Dermis microvascular lymphatic vessel endothelial cell (primary cell): Measurements from ENCODE around the gene ATG4D. TPM values are rescaled to one million over a fixed set of nuclear protein-coding genes. Genes with fewer than 3 reads are reported as not detected.

Experiments used
- DNase-seq, 2 donors: peaks; one replicate each; pipeline versions ENCODE4 v3.0.0 to v3.0.0-alpha.2; 2010; ENCODE audit warnings: low read depth in 2 of 2
- total RNA-seq: library from RNA; depleted of rRNA; stranded (reverse); fragments of >200 nt; gene quantifications from 2 replicates; pipeline ENCODE4 v1.2.1, GENCODE V29; 2014

The ATG4D gene
- total RNA-seq, 1 donor from 2014 or later, result 9.0 TPM

DNA sequence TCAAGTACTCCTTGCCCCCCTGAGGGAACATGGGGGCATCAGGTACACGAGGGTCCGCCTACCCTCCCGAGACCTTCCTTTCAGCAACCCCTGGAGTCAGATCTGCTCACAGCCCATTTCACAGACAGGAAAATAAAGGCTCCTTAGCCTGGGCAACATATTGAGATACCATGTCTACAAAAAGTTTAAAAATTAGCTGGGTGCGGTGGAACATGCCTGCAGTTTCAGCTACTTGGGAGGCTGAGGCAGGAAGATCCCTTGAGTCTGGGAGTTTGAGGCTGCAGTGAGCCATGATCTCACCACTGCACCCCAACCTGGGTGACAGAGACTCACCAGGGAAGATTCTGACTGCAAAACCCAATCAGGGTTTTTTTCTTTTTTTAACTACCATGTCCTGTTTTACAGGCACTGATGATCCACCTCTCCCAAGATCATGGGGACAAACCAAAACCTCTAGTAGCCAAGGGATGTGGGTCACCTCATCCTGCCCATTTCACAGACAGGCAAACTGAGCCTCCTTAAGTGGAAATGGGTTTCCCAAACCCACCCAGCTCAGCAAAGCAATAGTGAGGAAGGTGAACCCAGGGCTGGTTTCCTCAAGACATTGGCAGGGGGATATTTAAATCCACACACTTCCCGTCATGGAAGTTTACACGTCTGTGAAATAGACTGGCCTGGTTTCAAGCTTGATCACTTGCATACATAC, 31.5 kb downstream of the ATG4D start:
- no peak for DNase-seq

DNA sequence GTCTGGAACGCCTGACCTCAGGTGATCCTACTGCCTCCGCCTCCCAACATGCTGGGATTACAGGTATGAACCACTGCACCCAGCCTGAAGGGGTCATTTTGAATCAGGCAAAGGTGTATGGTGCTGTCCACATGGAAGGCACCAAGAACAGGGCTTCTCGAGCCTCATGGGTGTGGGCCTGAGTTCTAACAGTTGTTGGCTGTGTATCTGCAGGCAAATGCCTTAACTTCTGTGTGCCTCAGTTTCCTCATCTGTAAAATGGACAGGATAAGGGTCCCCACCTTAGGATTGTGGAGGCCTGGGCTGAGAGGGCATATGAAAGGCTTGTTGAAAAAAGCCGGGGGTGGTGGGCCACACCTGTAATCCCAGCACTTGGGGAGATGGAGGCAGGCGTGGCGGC, 34.2 kb downstream of the ATG4D start:
- no peak for DNase-seq

DNA sequence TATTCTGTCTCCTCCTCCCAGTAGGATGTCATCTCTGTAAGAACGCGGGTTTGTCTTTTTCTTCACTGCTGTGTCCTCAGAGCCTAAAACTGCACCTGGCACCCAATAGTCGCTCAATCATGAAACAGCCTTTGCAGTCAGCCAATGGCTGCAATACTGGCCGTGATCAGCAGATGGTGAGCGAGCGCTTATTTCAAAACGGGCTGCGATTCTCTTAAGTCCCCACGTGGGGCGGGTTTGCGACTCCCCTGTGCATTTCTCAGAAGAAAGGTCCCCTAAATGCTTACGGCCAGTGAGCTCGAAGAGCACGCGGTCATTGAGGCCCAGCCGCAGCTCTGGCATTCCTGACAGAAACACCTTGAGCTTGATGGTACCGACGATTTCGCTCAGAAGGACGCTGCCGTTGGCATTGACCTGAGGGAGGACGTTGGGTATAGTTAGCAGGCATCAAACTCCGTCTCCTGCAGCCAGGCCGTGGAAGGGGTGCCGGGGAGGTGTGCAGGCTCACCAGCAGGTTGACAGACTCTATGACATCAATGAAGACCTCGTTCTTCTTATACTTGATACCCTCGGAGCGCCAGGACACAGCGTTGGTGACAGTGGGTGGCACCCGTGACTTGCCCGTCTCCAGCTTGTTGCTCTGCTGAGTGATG, 37.4 kb downstream of the ATG4D start:
- peak; percentile 81 to 93 for DNase-seq

- no peak for DNase-seq
Observed at GRCh38 chr19:10582091-10582490, 38.4 kb downstream of the ATG4D start.

DNA sequence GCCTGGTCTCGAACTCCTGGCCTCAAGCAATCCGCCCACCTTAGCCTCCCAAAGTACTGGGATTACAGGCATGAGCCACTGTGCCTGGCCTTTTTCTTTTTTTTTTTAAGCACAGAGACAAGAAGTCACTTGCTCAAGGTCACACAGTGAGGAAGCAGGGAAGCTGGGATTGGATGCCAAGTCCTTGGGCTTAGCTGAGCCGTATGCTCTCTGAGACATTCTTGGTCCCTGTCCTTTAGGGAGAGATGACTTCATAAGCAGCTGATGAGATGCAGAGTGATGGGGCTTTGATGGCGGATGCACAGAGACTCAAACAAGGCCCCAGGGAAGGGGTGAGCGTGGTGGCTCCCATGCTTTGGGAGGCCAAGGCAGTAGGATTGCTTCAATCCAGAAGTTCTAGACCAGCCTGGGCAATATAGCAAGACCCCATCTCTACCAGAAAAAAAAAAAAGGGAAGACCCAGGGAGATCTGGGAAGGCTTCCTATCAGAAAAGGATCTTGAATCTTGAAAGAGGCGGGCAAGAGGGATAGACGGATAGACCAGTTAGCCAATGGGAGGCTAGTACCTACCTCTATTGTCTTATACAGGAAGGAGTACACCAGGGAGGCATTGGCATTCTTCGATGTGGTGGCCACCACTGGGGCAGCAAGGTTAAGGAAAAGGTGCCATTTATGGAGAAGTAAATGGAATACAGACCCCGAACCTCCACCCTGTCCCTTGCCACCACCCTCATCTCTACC, 39.5 kb downstream of the ATG4D start:
- no peak for DNase-seq

- DNase-seq, result no peak
Observed at GRCh38 chr19:10586396-10586795, 42.7 kb downstream of the ATG4D start.

GRCh38 chr19:10587022-10587838, 43.5 kb downstream of the ATG4D start, which contains the start of gene AP1M2:
TSS of gene AP1M2 (minus strand) at chr19:10587312. CDS start at chr19:10587231, 81 bp downstream.
- no peak for DNase-seq

DNA sequence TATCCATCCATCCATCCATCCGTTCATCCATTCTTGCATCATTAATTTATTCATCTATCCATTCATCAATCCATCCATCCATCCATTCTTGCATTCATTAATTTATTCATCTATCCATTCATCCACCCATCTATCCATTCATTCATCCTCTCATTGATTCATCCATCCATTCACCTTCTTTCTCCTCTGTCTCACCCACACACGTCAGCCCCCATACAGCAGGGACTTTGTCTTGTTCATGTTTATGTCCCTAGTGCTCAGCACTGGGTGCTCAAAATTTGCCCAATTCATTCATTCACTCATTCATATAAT, 44.1 kb downstream of the ATG4D start:
- no peak for DNase-seq

DNA sequence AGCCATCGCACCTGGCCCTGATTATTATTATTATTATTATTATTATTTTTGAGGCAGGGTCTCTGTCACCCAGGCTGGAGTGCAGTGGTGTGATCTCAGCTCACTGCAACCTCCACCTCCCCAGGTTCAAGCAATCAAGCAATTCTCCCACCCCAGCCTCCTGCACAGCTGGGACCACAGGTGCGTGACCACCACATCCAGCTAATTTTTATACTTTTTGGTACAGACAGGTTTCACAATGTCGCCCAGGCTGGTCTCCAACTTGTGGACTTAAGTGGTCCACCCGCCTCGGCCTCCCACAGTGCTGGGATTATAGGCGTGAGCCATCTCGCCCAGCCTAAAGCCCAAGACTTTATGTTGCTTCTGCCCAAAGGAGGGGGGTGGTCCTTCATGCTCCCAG, 49.4 kb downstream of the ATG4D start:
- DNase-seq, result no peak

GRCh38 chr19:10593820-10594637, 50.3 kb downstream of the ATG4D start:
- DNase-seq, result no peak

DNA sequence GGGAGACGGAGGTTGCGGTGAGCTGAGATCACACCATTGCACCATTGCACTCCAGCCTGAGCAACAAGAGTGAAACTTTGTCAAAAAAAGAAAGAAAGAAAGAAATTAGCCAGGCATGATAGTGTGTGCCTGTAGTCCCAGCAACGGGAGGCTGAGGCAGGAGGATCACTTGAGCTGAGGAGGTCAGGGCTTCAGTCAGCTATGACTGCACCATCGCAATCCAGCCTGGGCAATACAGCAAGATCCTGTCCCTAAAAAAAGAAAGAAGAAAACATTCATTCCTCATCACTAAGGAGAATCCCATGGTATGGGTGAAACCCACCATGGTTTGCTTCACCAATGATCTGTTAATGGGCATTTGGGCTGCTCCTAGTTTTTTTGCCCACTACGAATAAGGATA, 56.4 kb downstream of the ATG4D start:
- no peak for DNase-seq

GRCh38 chr19:10601999-10602329, 58.3 kb downstream of the ATG4D start:
- DNase-seq, result no peak

GRCh38 chr19:10602330-10603083, 58.8 kb downstream of the ATG4D start:
- DNase-seq, result peak; percentile 32 to 77

Other genes starting within 250 kb of the ATG4D start
- gene ZGLP1, start 234.1 kb upstream of the ATG4D start, total RNA-seq, result 0.13 and 0.38 TPM in 2 replicates
- 14.6 and 15.4 TPM in 2 replicates for gene FDX2, start 227.9 kb upstream of the ATG4D start, total RNA-seq
- gene RAVER1, start 210.4 kb upstream of the ATG4D start, total RNA-seq, result 5.4 and 8.3 TPM in 2 replicates
- gene ICAM3, start 204.3 kb upstream of the ATG4D start, total RNA-seq, result 6.2 and 8.7 TPM in 2 replicates
- 57.0 and 66.2 TPM in 2 replicates for gene TYK2, start 163.3 kb upstream of the ATG4D start, total RNA-seq
- gene CDC37, start 140.4 kb upstream of the ATG4D start, total RNA-seq, result 219 and 250 TPM in 2 replicates
- gene PDE4A, start 123.4 kb upstream of the ATG4D start, total RNA-seq, result 1.3 and 3.7 TPM in 2 replicates
- gene KEAP1, start 40.5 kb upstream of the ATG4D start, total RNA-seq, result 72.1 and 95.3 TPM in 2 replicates
- 0.13 TPM in 1 of 2 replicates, not detected in the other for gene S1PR5, start 26.5 kb upstream of the ATG4D start, total RNA-seq
- gene KRI1, start 22.1 kb downstream of the ATG4D start, total RNA-seq, result 6.2 and 10.6 TPM in 2 replicates
- 4.8 and 4.9 TPM in 2 replicates for gene CDKN2D, start 25.1 kb downstream of the ATG4D start, total RNA-seq
- not detected in 2 replicates for gene AP1M2, start 43.4 kb downstream of the ATG4D start, total RNA-seq
- 43.6 and 96.3 TPM in 2 replicates for gene SLC44A2, start 81.6 kb downstream of the ATG4D start, total RNA-seq
- gene ILF3, start 110.4 kb downstream of the ATG4D start, total RNA-seq, result 94.7 and 98.0 TPM in 2 replicates
- gene QTRT1, start 157.5 kb downstream of the ATG4D start, total RNA-seq, result 23.3 and 29.7 TPM in 2 replicates
- gene DNM2, start 174.2 kb downstream of the ATG4D start, total RNA-seq, result 77.4 and 107 TPM in 2 replicates